H1 (cell line): ENCODE results near the gene ASB3. TPM values are rescaled to one million over a fixed set of nuclear protein-coding genes. Genes with fewer than 3 reads are reported as not detected.

Source experiments
- CTCF ChIA-PET: fragments of 300-600 bp; sonication (Branson Sonifier 250); formaldehyde crosslinking; loops from one replicate; lab custom pipeline; 2021; ENCODE audit not compliant: partially characterized antibody; lab: Charles Lee
- POLR2A ChIA-PET: fragments of 300-600 bp; sonication (Branson Sonifier 250); formaldehyde crosslinking; loops from one replicate; lab custom pipeline; 2021; ENCODE audit warnings: inconsistent platforms; ENCODE audit not compliant: partially characterized antibody; lab: Charles Lee
- DNase-seq, 2 experiments: peaks; one replicate each; pipeline versions ENCODE4 v3.0.0 to v3.0.0-alpha.2; 2010 to 2022; ENCODE audit warnings: low spot score in 2 of 2, low read depth in 1 of 2, mixed read lengths in 1 of 2
- FAIRE-seq: peaks from 2 replicates; lab custom pipeline; 2011; peaks lifted over from hg19 to GRCh38; lab: Jason Lieb, UNC
- H2AFZ ChIP-seq: 2 replicates; pipeline ENCODE4 v1.8.1; 2012; ENCODE audit warnings: low read length, inconsistent platforms
- H2AK5ac ChIP-seq: 2 replicates; pipeline ENCODE4 v1.6.1; 2013; ENCODE audit warnings: low read depth, low read length
- H2BK120ac ChIP-seq: replicated peaks from 2 replicates; pipeline ENCODE3; 2013; ENCODE audit warnings: low read depth, low read length, inconsistent platforms
- H2BK12ac ChIP-seq: 2 replicates; pipeline ENCODE4 v1.6.1; 2013; ENCODE audit warnings: low read depth, low read length
- H2BK15ac ChIP-seq: 2 replicates; pipeline ENCODE4 v1.6.1; 2013; ENCODE audit warnings: low read length
- H2BK20ac ChIP-seq: 2 replicates; pipeline ENCODE4 v1.6.1; 2013; ENCODE audit warnings: low read length
- H2BK5ac ChIP-seq: 2 replicates; pipeline ENCODE4 v1.6.1; 2013; ENCODE audit warnings: low read depth, low read length
- H3K14ac ChIP-seq: 2 replicates; pipeline ENCODE4 v1.6.1; 2013; ENCODE audit warnings: inconsistent platforms; ENCODE audit not compliant: insufficient read length
- H3K18ac ChIP-seq: 2 replicates; pipeline ENCODE4 v1.6.1; 2013; ENCODE audit warnings: low read length; ENCODE audit errors: extremely low read depth
- H3K23ac ChIP-seq: 2 replicates; pipeline ENCODE4 v1.6.1; 2013; ENCODE audit warnings: inconsistent platforms; ENCODE audit not compliant: insufficient read length
- H3K23me2 ChIP-seq: 2 replicates; pipeline ENCODE4 v1.6.1; 2013; ENCODE audit warnings: low read depth, low read length
- H3K27ac ChIP-seq: 2 replicates; pipeline ENCODE4 v1.6.1; 2011; ENCODE audit warnings: low read depth, low read length, inconsistent platforms
- H3K27me3 ChIP-seq, 4 experiments: replicated peaks in 1 of 4; 1 replicate in 1 of 4; 2 replicates in 3 of 4; pipeline versions ENCODE4 v1.6.1 to v1.8.1; 2011 to 2013; ENCODE audit warnings: low read length in 3 of 4, mild to moderate bottlenecking in 3 of 4, inconsistent platforms in 2 of 4, mixed read lengths in 2 of 4, moderate library complexity in 1 of 4; ENCODE audit not compliant: control insufficient read depth in 3 of 4, insufficient read depth in 3 of 4; ENCODE audit errors: extremely low read depth in 1 of 4
- H3K36me3 ChIP-seq, 4 experiments: 2 replicates each; pipeline versions ENCODE4 v1.6.1 to v1.8.1; 2011 to 2013; ENCODE audit warnings: mild to moderate bottlenecking in 4 of 4, low read length in 3 of 4, moderate library complexity in 2 of 4, control low read depth in 1 of 4, inconsistent platforms in 1 of 4; ENCODE audit not compliant: insufficient read depth in 4 of 4, control insufficient read depth in 2 of 4
- H3K4ac ChIP-seq: replicated peaks from 2 replicates; pipeline ENCODE3; 2013; ENCODE audit warnings: low read length, low read depth, mixed read lengths, inconsistent platforms; ENCODE audit not compliant: insufficient read length
- H3K4me1 ChIP-seq, 4 experiments: replicated peaks in 1 of 4; 1 replicate in 1 of 4; 2 replicates in 3 of 4; pipeline versions ENCODE4 v1.6.1 to v1.8.1; 2011 to 2013; ENCODE audit warnings: low read length in 3 of 4, inconsistent platforms in 2 of 4, mixed read lengths in 1 of 4; ENCODE audit not compliant: insufficient read depth in 4 of 4, control insufficient read depth in 3 of 4
- H3K4me2 ChIP-seq, 2 experiments: 2 replicates each; pipeline versions ENCODE4 v1.6.1 to v1.8.1; 2011 to 2013; ENCODE audit warnings: low read depth in 2 of 2, low read length in 2 of 2, control low read depth in 1 of 2, inconsistent platforms in 1 of 2, mild to moderate bottlenecking in 1 of 2; ENCODE audit not compliant: insufficient read depth in 1 of 2
- H3K4me3 ChIP-seq, 4 experiments: fragments of 200-600, 300-600 bp in 1 of 4; sonication (generic), shearing (Covaris generic), sonication (Bioruptor Twin) in 1 of 4; 2 replicates each; pipeline versions ENCODE4 v1.5.1 to v1.8.1; 2011 to 2016; ENCODE audit warnings: low read length in 4 of 4, low read depth in 3 of 4, control low read depth in 2 of 4, inconsistent platforms in 2 of 4, mild to moderate bottlenecking in 2 of 4, mixed read lengths in 1 of 4, moderate library complexity in 1 of 4; ENCODE audit not compliant: insufficient read depth in 2 of 4; ENCODE audit errors: extremely low read depth in 1 of 4
- H3K56ac ChIP-seq: replicated peaks from 2 replicates; pipeline ENCODE3; 2013; ENCODE audit warnings: low read depth, mild to moderate bottlenecking, mixed read lengths, low read length, inconsistent platforms; ENCODE audit not compliant: insufficient read length
- H3K79me1 ChIP-seq: 2 replicates; pipeline ENCODE4 v1.6.1; 2013; ENCODE audit warnings: low read depth, low read length, control low read depth
- H3K79me2 ChIP-seq, 2 experiments: 2 replicates each; pipeline versions ENCODE4 v1.6.1 to v1.8.1; 2012 to 2013; ENCODE audit warnings: low read length in 2 of 2, mild to moderate bottlenecking in 2 of 2, inconsistent platforms in 1 of 2; ENCODE audit not compliant: insufficient read depth in 2 of 2, control insufficient read depth in 1 of 2
- H3K9ac ChIP-seq, 4 experiments: replicated peaks in 1 of 4; 1 replicate in 1 of 4; 2 replicates in 3 of 4; pipeline versions ENCODE4 v1.6.1 to v1.8.1; 2011 to 2013; ENCODE audit warnings: low read depth in 3 of 4, low read length in 3 of 4, control low read depth in 2 of 4, mild to moderate bottlenecking in 2 of 4, moderate library complexity in 2 of 4, inconsistent platforms in 1 of 4; ENCODE audit errors: extremely low read depth in 1 of 4
- H3K9me3 ChIP-seq, 2 experiments: 2 replicates each; pipeline versions ENCODE4 v1.6.1 to v1.8.1; 2012 to 2013; ENCODE audit warnings: mild to moderate bottlenecking in 2 of 2, moderate library complexity in 2 of 2, control low read depth in 1 of 2, inconsistent platforms in 1 of 2, low read depth in 1 of 2, low read length in 1 of 2, mixed read lengths in 1 of 2; ENCODE audit not compliant: insufficient read depth in 2 of 2
- H4K20me1 ChIP-seq, 2 experiments: replicated peaks in 1 of 2; 2 replicates each; pipeline versions ENCODE3 to v1.8.1; 2011 to 2013; ENCODE audit warnings: inconsistent platforms in 2 of 2, low read length in 2 of 2, mild to moderate bottlenecking in 1 of 2; ENCODE audit not compliant: insufficient read depth in 2 of 2, control insufficient read depth in 1 of 2
- H4K5ac ChIP-seq: 2 replicates; pipeline ENCODE4 v1.6.1; 2013; ENCODE audit warnings: low read length, low read depth, mixed read lengths, inconsistent platforms; ENCODE audit not compliant: insufficient read length
- H4K8ac ChIP-seq: 2 replicates; pipeline ENCODE4 v1.8.0; 2013; ENCODE audit warnings: mild to moderate bottlenecking, moderate library complexity, low read length, inconsistent platforms; ENCODE audit not compliant: insufficient read depth; ENCODE audit errors: extremely low read depth
- H4K91ac ChIP-seq: replicated peaks from 2 replicates; pipeline ENCODE3; 2013; ENCODE audit warnings: low read length, mixed read lengths, inconsistent platforms; ENCODE audit not compliant: insufficient read length
- CEBPB ChIP-seq: IDR thresholded peaks from 2 replicates; pipeline ENCODE4 v1.6.1; 2012; ENCODE audit warnings: low read depth, low read length
- MAFK ChIP-seq: IDR thresholded peaks from 2 replicates; pipeline ENCODE4 v1.6.1; 2012; ENCODE audit warnings: low read depth, mild to moderate bottlenecking, improper control_type of control experiment, low read length
- SIX5 ChIP-seq: IDR thresholded peaks from 2 replicates; pipeline ENCODE4 v1.6.1; 2011; ENCODE audit warnings: mild to moderate bottlenecking, low read depth, low read length
- WGBS, 2 experiments: shearing (Covaris generic) in 1 of 2; methylation state at CpG; one replicate each; pipeline versions ENCODE4 v1.1.6 to v1.1.7; 2013 to 2015; ENCODE audit warnings: low lambda C conversion rate in 2 of 2, mixed read lengths in 2 of 2, inconsistent platforms in 1 of 2, low coverage in 1 of 2, missing lambda C conversion rate in 1 of 2; ENCODE audit not compliant: insufficient replicate concordance in 2 of 2, insufficient coverage in 1 of 2, insufficient read length in 1 of 2; ENCODE audit errors: extremely low coverage in 1 of 2, missing lambda C conversion rate in 1 of 2; 5-methylcytosine and 5-hydroxymethylcytosine counted together
- polyA plus RNA-seq, 7 experiments: library from polyadenylated mRNA; depleted of rRNA in 3 of 7; stranded (reverse) in 5 of 7; unstranded in 2 of 7; fragments of >200 nt in 5 of 7; fragments of 200-250 nt in 2 of 7; gene quantifications; 1 replicate in 5 of 7; 2 replicates in 1 of 7; 4 replicates in 1 of 7; pipeline versions ENCODE4 v1.2.1 to v1.2.3, GENCODE V29; 2011 to 2013; ENCODE audit warnings: missing spikeins in 2 of 7, mixed read lengths in 2 of 7
- total RNA-seq: library from RNA; stranded (reverse); fragmentation: NEBNext Ultra II Directional; extraction: Animal tissue kit (Norgen Biotek cat#: 25700); gene quantifications from 2 replicates; pipeline ENCODE4 v1.2.1, GENCODE V29; 2021
- TF ChIP-seq, protein P1 (sequence below): IDR thresholded peaks from 2 replicates; pipeline ENCODE4 v1.6.1; 2012; ENCODE audit warnings: low read length, inconsistent platforms

Gene ASB3
- total and polyA plus RNA-seq, 2 of the 8 experiments (the other 6 are each of a cell fraction or from before 2014, with no cell fraction given), result 22.6 to 25.4 TPM

DNA sequence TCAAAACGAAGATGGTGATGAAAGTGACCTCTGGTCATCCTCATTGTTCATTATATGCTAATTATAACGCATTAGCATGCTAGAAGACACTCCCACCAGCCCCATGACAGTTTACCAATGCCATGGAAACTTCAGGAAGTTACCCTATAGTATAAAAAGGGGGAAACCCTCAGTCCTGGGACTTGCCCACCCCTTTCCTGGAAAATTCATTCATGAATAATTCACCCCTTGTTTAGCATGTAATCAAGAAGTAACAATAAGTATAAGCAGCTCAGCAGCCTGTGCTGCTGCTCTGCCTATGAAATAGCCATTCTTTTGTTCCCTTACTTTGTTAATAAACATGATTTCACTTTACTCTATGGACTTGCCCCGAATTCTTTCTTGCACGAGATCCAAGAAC lies 89.7 kb downstream of the ASB3 start:
- Histone ChIP-seq H3K4me3 (no peak overlapping the region), H4K20me1 (no peaks in the 10 kb centered on the region), H3K27me3 (no peaks in the 10 kb centered on the region), H3K18ac (no peak overlapping the region), H2BK20ac (no peak overlapping the region), H3K4me1 (no peaks in the 10 kb centered on the region), H2AFZ (no peak overlapping the region), H2BK5ac (no peak overlapping the region), H2BK12ac (no peak overlapping the region), H3K79me2 (no peaks in the 10 kb centered on the region), H4K5ac (no peak overlapping the region), H2BK15ac (no peak overlapping the region), H3K9ac (no peak overlapping the region), H4K91ac (no peak overlapping the region), H3K23ac (no peak overlapping the region), H3K27ac (no peak overlapping the region), H3K36me3 (peaks cover 0 to 12% (median under 1%) of the 10 kb centered on the region in 4 experiments; a peak in 3 of 8 replicates), H3K79me1 (no peaks in the 10 kb centered on the region), H3K9me3 (no peaks in the 10 kb centered on the region), H3K4ac (no peak overlapping the region), H3K23me2 (no peaks in the 10 kb centered on the region), H2AK5ac (no peak overlapping the region), H2BK120ac (no peak overlapping the region), H3K4me2 (no peak overlapping the region), H3K56ac (no peak overlapping the region), H3K14ac (no peak overlapping the region), H4K8ac (no peak overlapping the region)
- DNase-seq (no peak), FAIRE-seq (no peak)
- POLR2A ChIA-PET, result no interaction called here
- TF ChIP-seq MAFK (no peak), SIX5 (no peak), CEBPB (no peak)
- TF ChIP-seq, protein P1, sequence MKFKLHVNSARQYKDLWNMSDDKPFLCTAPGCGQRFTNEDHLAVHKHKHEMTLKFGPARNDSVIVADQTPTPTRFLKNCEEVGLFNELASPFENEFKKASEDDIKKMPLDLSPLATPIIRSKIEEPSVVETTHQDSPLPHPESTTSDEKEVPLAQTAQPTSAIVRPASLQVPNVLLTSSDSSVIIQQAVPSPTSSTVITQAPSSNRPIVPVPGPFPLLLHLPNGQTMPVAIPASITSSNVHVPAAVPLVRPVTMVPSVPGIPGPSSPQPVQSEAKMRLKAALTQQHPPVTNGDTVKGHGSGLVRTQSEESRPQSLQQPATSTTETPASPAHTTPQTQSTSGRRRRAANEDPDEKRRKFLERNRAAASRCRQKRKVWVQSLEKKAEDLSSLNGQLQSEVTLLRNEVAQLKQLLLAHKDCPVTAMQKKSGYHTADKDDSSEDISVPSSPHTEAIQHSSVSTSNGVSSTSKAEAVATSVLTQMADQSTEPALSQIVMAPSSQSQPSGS, result no peak
- 87% methylated on average over 4 of the region's 4 CpGs; no CpG with 5 or more reads in 1 of the 2 experiments for WGBS, 2 experiments
- CTCF ChIA-PET, result no interaction called here
